Liver (tissue), 9 donors: ENCODE measurements around the gene DYNLT1. TPM values are rescaled to one million over a fixed set of nuclear protein-coding genes. Genes with fewer than 3 reads are reported as not detected.
A peak's percentile ranks its signal among the peaks of the same experiment; 100 is the strongest.

ENCODE experiments used
- DNase-seq: peaks from one replicate; pipeline ENCODE4 v3.0.0-alpha.2; 2017; ENCODE audit warnings: low spot score
- H3K27ac ChIP-seq, 2 donors: one replicate each; pipeline ENCODE4 v1.7.0; 2013; ENCODE audit warnings: inconsistent platforms in 2 of 2, low read length in 2 of 2, control low read depth in 1 of 2, low read depth in 1 of 2, mild to moderate bottlenecking in 1 of 2
- H3K27me3 ChIP-seq, 4 donors: one replicate each; pipeline versions ENCODE4 v1.6.1 to v1.7.0; 2013; ENCODE audit warnings: low read length in 3 of 4, inconsistent platforms in 1 of 4, mild to moderate bottlenecking in 1 of 4, moderate library complexity in 1 of 4; ENCODE audit not compliant: control insufficient read depth in 4 of 4, insufficient read depth in 4 of 4
- H3K36me3 ChIP-seq, 4 donors: one replicate each; pipeline versions ENCODE4 v1.6.1 to v1.7.0; 2013; ENCODE audit warnings: low read length in 3 of 4, mild to moderate bottlenecking in 3 of 4, low read depth in 1 of 4, moderate library complexity in 1 of 4; ENCODE audit not compliant: control insufficient read depth in 4 of 4, insufficient read depth in 3 of 4
- H3K4me1 ChIP-seq, 4 donors: one replicate each; pipeline versions ENCODE4 v1.6.1 to v1.7.0; 2013; ENCODE audit warnings: low read length in 3 of 4, mild to moderate bottlenecking in 3 of 4, moderate library complexity in 1 of 4; ENCODE audit not compliant: control insufficient read depth in 4 of 4, insufficient read depth in 4 of 4
- H3K4me3 ChIP-seq, 3 donors: one replicate each; pipeline versions ENCODE4 v1.6.1 to v1.7.0; 2013; ENCODE audit warnings: low read length in 3 of 3, control low read depth in 1 of 3, low read depth in 1 of 3, mild to moderate bottlenecking in 1 of 3
- H3K9ac ChIP-seq, 2 donors: one replicate each; pipeline ENCODE4 v1.7.0; 2013; ENCODE audit warnings: low read length in 2 of 2, mild to moderate bottlenecking in 2 of 2, moderate library complexity in 2 of 2, control low read depth in 1 of 2, low read depth in 1 of 2
- H3K9me3 ChIP-seq, 4 donors: one replicate each; pipeline versions ENCODE4 v1.6.1 to v1.7.0; 2013; ENCODE audit warnings: low read length in 3 of 4; ENCODE audit not compliant: control insufficient read depth in 4 of 4
- EGR1 ChIP-seq, 2 donors: IDR thresholded peaks; 2 replicates each; pipeline ENCODE4 v1.6.1; 2016 to 2018; ENCODE audit warnings: antibody characterized with exemption in 2 of 2, low read depth in 2 of 2
- FOXA1 ChIP-seq: IDR thresholded peaks from 2 replicates; pipeline ENCODE4 v1.6.1; 2016; ENCODE audit warnings: antibody characterized with exemption
- FOXA2 ChIP-seq: IDR thresholded peaks from 2 replicates; pipeline ENCODE4 v1.6.1; 2016; ENCODE audit warnings: antibody characterized with exemption
- GABPA ChIP-seq, 2 donors: IDR thresholded peaks in 1 of 2; conservative IDR thresholded peaks in 1 of 2; 2 replicates each; pipeline ENCODE4 v1.6.1; 2016; ENCODE audit warnings: antibody characterized with exemption in 2 of 2, mild to moderate bottlenecking in 1 of 2, moderate library complexity in 1 of 2
- HNF4A ChIP-seq, 2 donors: conservative IDR thresholded peaks; 2 replicates each; pipeline ENCODE4 v1.6.1; 2016; ENCODE audit warnings: antibody characterized with exemption in 2 of 2, mild to moderate bottlenecking in 2 of 2
- HNF4G ChIP-seq: IDR thresholded peaks from 2 replicates; pipeline ENCODE4 v1.6.1; 2016; ENCODE audit warnings: antibody characterized with exemption
- JUND ChIP-seq, 2 donors: IDR thresholded peaks; 2 replicates each; pipeline ENCODE4 v1.6.1; 2016; ENCODE audit warnings: antibody characterized with exemption in 2 of 2
- NR2F2 ChIP-seq: IDR thresholded peaks from 2 replicates; pipeline ENCODE4 v1.6.1; 2016; ENCODE audit warnings: antibody characterized with exemption
- RAD21 ChIP-seq, 2 donors: IDR thresholded peaks; 2 replicates each; pipeline ENCODE4 v1.6.1; 2016; ENCODE audit warnings: antibody characterized with exemption in 2 of 2, mild to moderate bottlenecking in 2 of 2
- RXRA ChIP-seq, 2 donors: IDR thresholded peaks; 2 replicates each; pipeline ENCODE4 v1.6.1; 2017 to 2018; ENCODE audit warnings: antibody characterized with exemption in 2 of 2, mild to moderate bottlenecking in 1 of 2
- SP1 ChIP-seq: IDR thresholded peaks from 2 replicates; pipeline ENCODE4 v1.6.1; 2018; ENCODE audit warnings: antibody characterized with exemption, mild to moderate bottlenecking
- TAF1 ChIP-seq: conservative IDR thresholded peaks from 2 replicates; pipeline ENCODE4 v1.6.1; 2016; ENCODE audit warnings: antibody characterized with exemption, mild to moderate bottlenecking
- YY1 ChIP-seq: IDR thresholded peaks from 2 replicates; pipeline ENCODE4 v1.6.1; 2016; ENCODE audit warnings: antibody characterized with exemption, mild to moderate bottlenecking
- WGBS: extraction: QIAGEN DNeasy Blood & Tissue Kit; methylation state at CpG from one replicate; pipeline ENCODE4 v1.1.7; 2013; 5-methylcytosine and 5-hydroxymethylcytosine counted together
- polyA plus RNA-seq, 2 donors: library from polyadenylated mRNA; stranded (reverse) in 1 of 2; unstranded in 1 of 2; fragments of 200-250 nt in 1 of 2; fragments of >200 nt in 1 of 2; fragmentation: Nextera tagmentation in 1 of 2; extraction: Ambion mirVana in 1 of 2; gene quantifications; one replicate each; pipeline versions ENCODE4 v1.2.1 to v1.2.3, GENCODE V29; 2013 to 2015
- total RNA-seq, 2 donors: library from RNA; depleted of rRNA; stranded (reverse); fragments of >200 nt; gene quantifications; one replicate each; pipeline ENCODE4 v1.2.3, GENCODE V29; 2014
- TF ChIP-seq, protein P1 (sequence below): IDR thresholded peaks from 2 replicates; pipeline ENCODE4 v1.6.1; 2016; ENCODE audit warnings: antibody characterized with exemption
- TF ChIP-seq, protein P2 (sequence below): IDR thresholded peaks from 2 replicates; pipeline ENCODE4 v1.6.1; 2016; ENCODE audit warnings: antibody characterized with exemption
- TF ChIP-seq, protein P3 (sequence below): fragments of 150-350 bp; IDR thresholded peaks from 2 replicates; pipeline ENCODE4 v1.5.1; 2017; ENCODE audit warnings: improper control_type of control experiment, low read depth, low read length; ENCODE audit not compliant: missing input control
- TF ChIP-seq, protein P4 (sequence below): IDR thresholded peaks from 2 replicates; pipeline ENCODE4 v1.6.1; 2016; ENCODE audit warnings: antibody characterized with exemption, mild to moderate bottlenecking
- TF ChIP-seq, protein P5 (sequence below): IDR thresholded peaks from 2 replicates; pipeline ENCODE4 v1.6.1; 2016; ENCODE audit warnings: antibody characterized with exemption
- donor health status: healthy.
- donor health status: healthy.
- donor health status: healthy.
- donor health status: healthy.
- donor health status: healthy.

The DYNLT1 gene
- total and polyA plus RNA-seq, 4 donors: 17.7 to 86.9 (median 38.3) TPM

DNA sequence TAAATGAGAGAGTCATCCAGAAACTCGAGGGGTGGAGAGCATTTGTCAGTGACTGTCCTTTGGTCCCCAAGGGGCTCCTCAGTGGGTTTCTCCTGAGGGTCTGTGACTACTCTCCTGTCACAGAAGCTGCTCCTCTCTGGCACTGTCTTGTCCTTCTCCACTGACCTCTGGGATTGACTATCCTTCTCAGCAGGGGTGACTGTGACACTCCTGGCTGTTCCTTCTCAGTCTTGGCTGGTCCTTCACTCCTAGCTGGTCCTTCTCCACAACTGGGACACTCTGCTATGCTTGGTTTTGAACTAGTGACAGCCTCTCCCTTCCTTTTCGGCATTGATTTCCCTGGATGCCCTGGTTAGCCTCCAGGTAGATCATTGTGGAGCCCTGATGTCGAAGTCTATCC, 33.5 kb downstream of the DYNLT1 start:
- H3K36me3 ChIP-seq: peaks cover 8 to 35% (median 22%) of the 10 kb centered on the region in 4 donors
- H3K4me3 ChIP-seq: no peak overlapping the region
- TF ChIP-seq, protein P1, sequence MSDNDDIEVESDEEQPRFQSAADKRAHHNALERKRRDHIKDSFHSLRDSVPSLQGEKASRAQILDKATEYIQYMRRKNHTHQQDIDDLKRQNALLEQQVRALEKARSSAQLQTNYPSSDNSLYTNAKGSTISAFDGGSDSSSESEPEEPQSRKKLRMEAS: no peak
- TF ChIP-seq FOXA2 (no peak), EGR1 (IDR thresholded peaks at IDR 0.05; ENCODE audit: low read depth in 2 of 2) (no peak), JUND (IDR thresholded peaks at IDR 0.05) (no peak), HNF4G (no peak), HNF4A (conservative IDR thresholded peaks at IDR 0.05) (no peak), TAF1 (no peak), SP1 (no peak), RAD21 (IDR thresholded peaks at IDR 0.05) (no peak), YY1 (no peak), GABPA (IDR thresholded peaks at IDR 0.05 in 1 of 2, conservative IDR thresholded peaks at IDR 0.05 in 1 of 2) (no peak), RXRA (IDR thresholded peaks at IDR 0.05) (no peak), NR2F2 (no peak), FOXA1 (no peak)
- TF ChIP-seq, protein P2, sequence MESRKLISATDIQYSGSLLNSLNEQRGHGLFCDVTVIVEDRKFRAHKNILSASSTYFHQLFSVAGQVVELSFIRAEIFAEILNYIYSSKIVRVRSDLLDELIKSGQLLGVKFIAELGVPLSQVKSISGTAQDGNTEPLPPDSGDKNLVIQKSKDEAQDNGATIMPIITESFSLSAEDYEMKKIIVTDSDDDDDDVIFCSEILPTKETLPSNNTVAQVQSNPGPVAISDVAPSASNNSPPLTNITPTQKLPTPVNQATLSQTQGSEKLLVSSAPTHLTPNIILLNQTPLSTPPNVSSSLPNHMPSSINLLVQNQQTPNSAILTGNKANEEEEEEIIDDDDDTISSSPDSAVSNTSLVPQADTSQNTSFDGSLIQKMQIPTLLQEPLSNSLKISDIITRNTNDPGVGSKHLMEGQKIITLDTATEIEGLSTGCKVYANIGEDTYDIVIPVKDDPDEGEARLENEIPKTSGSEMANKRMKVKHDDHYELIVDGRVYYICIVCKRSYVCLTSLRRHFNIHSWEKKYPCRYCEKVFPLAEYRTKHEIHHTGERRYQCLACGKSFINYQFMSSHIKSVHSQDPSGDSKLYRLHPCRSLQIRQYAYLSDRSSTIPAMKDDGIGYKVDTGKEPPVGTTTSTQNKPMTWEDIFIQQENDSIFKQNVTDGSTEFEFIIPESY: no peak
- TF ChIP-seq, protein P3, sequence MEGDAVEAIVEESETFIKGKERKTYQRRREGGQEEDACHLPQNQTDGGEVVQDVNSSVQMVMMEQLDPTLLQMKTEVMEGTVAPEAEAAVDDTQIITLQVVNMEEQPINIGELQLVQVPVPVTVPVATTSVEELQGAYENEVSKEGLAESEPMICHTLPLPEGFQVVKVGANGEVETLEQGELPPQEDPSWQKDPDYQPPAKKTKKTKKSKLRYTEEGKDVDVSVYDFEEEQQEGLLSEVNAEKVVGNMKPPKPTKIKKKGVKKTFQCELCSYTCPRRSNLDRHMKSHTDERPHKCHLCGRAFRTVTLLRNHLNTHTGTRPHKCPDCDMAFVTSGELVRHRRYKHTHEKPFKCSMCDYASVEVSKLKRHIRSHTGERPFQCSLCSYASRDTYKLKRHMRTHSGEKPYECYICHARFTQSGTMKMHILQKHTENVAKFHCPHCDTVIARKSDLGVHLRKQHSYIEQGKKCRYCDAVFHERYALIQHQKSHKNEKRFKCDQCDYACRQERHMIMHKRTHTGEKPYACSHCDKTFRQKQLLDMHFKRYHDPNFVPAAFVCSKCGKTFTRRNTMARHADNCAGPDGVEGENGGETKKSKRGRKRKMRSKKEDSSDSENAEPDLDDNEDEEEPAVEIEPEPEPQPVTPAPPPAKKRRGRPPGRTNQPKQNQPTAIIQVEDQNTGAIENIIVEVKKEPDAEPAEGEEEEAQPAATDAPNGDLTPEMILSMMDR: no peak
- TF ChIP-seq, protein P4, sequence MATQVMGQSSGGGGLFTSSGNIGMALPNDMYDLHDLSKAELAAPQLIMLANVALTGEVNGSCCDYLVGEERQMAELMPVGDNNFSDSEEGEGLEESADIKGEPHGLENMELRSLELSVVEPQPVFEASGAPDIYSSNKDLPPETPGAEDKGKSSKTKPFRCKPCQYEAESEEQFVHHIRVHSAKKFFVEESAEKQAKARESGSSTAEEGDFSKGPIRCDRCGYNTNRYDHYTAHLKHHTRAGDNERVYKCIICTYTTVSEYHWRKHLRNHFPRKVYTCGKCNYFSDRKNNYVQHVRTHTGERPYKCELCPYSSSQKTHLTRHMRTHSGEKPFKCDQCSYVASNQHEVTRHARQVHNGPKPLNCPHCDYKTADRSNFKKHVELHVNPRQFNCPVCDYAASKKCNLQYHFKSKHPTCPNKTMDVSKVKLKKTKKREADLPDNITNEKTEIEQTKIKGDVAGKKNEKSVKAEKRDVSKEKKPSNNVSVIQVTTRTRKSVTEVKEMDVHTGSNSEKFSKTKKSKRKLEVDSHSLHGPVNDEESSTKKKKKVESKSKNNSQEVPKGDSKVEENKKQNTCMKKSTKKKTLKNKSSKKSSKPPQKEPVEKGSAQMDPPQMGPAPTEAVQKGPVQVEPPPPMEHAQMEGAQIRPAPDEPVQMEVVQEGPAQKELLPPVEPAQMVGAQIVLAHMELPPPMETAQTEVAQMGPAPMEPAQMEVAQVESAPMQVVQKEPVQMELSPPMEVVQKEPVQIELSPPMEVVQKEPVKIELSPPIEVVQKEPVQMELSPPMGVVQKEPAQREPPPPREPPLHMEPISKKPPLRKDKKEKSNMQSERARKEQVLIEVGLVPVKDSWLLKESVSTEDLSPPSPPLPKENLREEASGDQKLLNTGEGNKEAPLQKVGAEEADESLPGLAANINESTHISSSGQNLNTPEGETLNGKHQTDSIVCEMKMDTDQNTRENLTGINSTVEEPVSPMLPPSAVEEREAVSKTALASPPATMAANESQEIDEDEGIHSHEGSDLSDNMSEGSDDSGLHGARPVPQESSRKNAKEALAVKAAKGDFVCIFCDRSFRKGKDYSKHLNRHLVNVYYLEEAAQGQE: no peak
- TF ChIP-seq, protein P5, sequence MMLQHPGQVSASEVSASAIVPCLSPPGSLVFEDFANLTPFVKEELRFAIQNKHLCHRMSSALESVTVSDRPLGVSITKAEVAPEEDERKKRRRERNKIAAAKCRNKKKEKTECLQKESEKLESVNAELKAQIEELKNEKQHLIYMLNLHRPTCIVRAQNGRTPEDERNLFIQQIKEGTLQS: no peak
- DNase-seq: peak; percentile 23
- H3K27me3 ChIP-seq: no peaks in the 10 kb centered on the region
- H3K4me1 ChIP-seq: no peaks in the 10 kb centered on the region
- H3K9ac ChIP-seq: no peak overlapping the region
- H3K27ac ChIP-seq: no peak overlapping the region
- no peaks in the 10 kb centered on the region for H3K9me3 ChIP-seq
- 83% methylated on average over 3 of the region's 3 CpGs for WGBS
